Measurements from ENCODE around the gene TRANK1.
"Not testable (repeated sequence)": the region's sequence is repeated elsewhere in the genome, so short reads cannot be mapped to it uniquely, and the experiment has no call there.

TRANK1 gene

DNA sequence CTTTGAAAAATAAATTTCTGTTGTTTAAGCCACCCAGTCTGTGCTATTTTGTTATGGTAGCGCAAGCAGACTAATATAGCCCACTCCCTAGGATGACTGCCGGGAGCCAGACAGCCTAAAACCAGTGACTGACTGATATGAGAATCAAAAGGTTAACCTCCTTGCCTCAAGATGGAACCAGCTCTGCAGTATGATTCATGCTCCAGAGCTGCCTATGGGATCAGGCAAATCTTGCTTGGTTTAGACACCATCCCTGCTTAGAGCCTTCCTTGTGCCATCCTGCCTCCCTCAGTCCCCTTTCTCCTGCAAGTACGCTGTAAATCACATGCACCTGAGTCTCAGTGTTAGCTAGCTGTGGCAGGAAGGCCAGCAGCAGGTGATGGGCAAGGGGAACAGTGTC is 39.3 kb downstream of the TRANK1 start:
- DNase-seq: no peak
- Histone ChIP-seq H3K9ac (ENCODE audit: low read length) (no peak overlapping the region), H3K79me2 (ENCODE audit: low read length) (no peaks in the 10 kb centered on the region), H3K9me3 (replicated peaks; ENCODE audit: insufficient read depth, low read length) (no peaks in the 10 kb centered on the region), H2AFZ (ENCODE audit: low read length) (no peak overlapping the region), H3K27me3 (replicated peaks; ENCODE audit: insufficient read depth, low read length) (no peaks in the 10 kb centered on the region), H3K9me2 (replicated peaks; ENCODE audit: insufficient read depth, low read length) (no peaks in the 10 kb centered on the region), H3F3A (ENCODE audit: insufficient read depth, low read length) (0 out of 2 replicates have a peak, but pooled peaks cover 11% of the 10 kb centered on the region), H3K36me3 (replicated peaks; ENCODE audit: insufficient read depth, low read length) (no peaks in the 10 kb centered on the region), H4K20me1 (ENCODE audit: insufficient read depth, low read length) (no peaks in the 10 kb centered on the region), H3K4me1 (ENCODE audit: low read length) (peaks cover 9% of the 10 kb centered on the region), H3K4me3 (ENCODE audit: low read length) (no peak overlapping the region), H3K27ac (ENCODE audit: low read length) (no peak overlapping the region), H3K4me2 (ENCODE audit: low read depth, low read length) (no peak overlapping the region)
- no peak for TF ChIP-seq EZH2 (optimal IDR thresholded peaks at IDR 0.05; ENCODE audit: low read depth, low read length)

DNA sequence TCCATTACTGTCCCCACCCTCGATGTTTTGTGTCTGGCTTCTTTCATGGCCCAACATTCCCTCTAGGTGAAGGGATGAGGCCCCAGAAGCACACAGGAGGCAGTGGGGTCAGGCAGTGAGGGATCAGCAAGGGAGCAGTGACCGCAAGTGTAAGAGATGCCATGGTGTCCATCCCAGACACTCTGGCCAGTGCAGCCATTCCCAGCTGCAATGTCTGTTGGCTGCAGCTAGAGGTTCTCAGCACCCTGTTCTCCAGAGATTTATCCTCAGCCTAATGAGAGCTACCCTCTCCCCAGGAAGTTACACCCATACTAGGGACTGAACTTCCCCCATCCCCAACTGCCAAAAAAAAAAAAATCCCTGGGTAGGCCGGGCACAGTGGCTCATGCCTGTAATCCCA is 40.2 kb downstream of the TRANK1 start:
- H3K9me2 ChIP-seq (replicated peaks; ENCODE audit: insufficient read depth, low read length): no peaks in the 10 kb centered on the region
- no peaks in the 10 kb centered on the region for H3K9me3 ChIP-seq (replicated peaks; ENCODE audit: insufficient read depth, low read length)
- H3K27me3 ChIP-seq (replicated peaks; ENCODE audit: insufficient read depth, low read length): no peaks in the 10 kb centered on the region
- DNase-seq: no peak
- H3K27ac ChIP-seq (ENCODE audit: low read length): no peak overlapping the region
- H3K79me2 ChIP-seq (ENCODE audit: low read length): no peaks in the 10 kb centered on the region
- no peak for TF ChIP-seq EZH2 (optimal IDR thresholded peaks at IDR 0.05; ENCODE audit: low read depth, low read length)
- TF ChIP-seq, protein P1, sequence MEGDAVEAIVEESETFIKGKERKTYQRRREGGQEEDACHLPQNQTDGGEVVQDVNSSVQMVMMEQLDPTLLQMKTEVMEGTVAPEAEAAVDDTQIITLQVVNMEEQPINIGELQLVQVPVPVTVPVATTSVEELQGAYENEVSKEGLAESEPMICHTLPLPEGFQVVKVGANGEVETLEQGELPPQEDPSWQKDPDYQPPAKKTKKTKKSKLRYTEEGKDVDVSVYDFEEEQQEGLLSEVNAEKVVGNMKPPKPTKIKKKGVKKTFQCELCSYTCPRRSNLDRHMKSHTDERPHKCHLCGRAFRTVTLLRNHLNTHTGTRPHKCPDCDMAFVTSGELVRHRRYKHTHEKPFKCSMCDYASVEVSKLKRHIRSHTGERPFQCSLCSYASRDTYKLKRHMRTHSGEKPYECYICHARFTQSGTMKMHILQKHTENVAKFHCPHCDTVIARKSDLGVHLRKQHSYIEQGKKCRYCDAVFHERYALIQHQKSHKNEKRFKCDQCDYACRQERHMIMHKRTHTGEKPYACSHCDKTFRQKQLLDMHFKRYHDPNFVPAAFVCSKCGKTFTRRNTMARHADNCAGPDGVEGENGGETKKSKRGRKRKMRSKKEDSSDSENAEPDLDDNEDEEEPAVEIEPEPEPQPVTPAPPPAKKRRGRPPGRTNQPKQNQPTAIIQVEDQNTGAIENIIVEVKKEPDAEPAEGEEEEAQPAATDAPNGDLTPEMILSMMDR (IDR thresholded peaks at IDR 0.05; ENCODE audit: low read length): peak; percentile 31
- no peak overlapping the region for H3K4me3 ChIP-seq (ENCODE audit: low read length)
- no peak overlapping the region for H3K9ac ChIP-seq (ENCODE audit: low read length)
- H3K4me1 ChIP-seq (ENCODE audit: low read length): peaks cover 9% of the 10 kb centered on the region
- H3K36me3 ChIP-seq (replicated peaks; ENCODE audit: insufficient read depth, low read length): no peaks in the 10 kb centered on the region
- H3K4me2 ChIP-seq (ENCODE audit: low read depth, low read length): no peak overlapping the region
- H4K20me1 ChIP-seq (ENCODE audit: insufficient read depth, low read length): no peaks in the 10 kb centered on the region
- 0 out of 2 replicates have a peak, but pooled peaks cover 11% of the 10 kb centered on the region for H3F3A ChIP-seq (ENCODE audit: insufficient read depth, low read length)
- H2AFZ ChIP-seq (ENCODE audit: low read length): no peak overlapping the region

DNA sequence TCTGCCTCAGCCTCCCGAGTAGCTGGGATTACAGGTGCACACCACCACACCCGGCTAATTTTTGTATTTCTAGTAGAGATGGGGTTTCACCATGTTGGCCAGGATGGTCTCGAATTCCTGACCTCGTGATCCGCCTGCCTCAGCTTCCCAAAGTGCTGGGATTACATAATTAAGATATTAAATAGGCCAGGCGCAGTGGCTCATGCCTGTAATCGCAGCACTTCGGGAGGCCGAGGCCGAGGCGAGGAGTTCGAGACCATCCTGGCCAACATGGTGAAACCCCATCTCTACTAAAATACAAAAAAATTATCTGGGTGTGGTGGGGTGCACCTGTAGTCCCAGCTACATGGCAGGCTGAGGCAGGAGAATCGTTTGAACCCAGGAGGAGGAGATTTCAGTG is 40.8 kb downstream of the TRANK1 start:
- not testable (repeated sequence) for H3K27ac ChIP-seq (ENCODE audit: low read length); H3K4me3 ChIP-seq (ENCODE audit: low read length); H3K27me3 ChIP-seq (replicated peaks; ENCODE audit: insufficient read depth, low read length); H3K9me3 ChIP-seq (replicated peaks; ENCODE audit: insufficient read depth, low read length); H3K79me2 ChIP-seq (ENCODE audit: low read length); H3K4me2 ChIP-seq (ENCODE audit: low read depth, low read length); DNase-seq; H2AFZ ChIP-seq (ENCODE audit: low read length); H3K4me1 ChIP-seq (ENCODE audit: low read length); H3K9ac ChIP-seq (ENCODE audit: low read length); H3K36me3 ChIP-seq (replicated peaks; ENCODE audit: insufficient read depth, low read length); H3K9me2 ChIP-seq (replicated peaks; ENCODE audit: insufficient read depth, low read length); H4K20me1 ChIP-seq (ENCODE audit: insufficient read depth, low read length)
- H3F3A ChIP-seq (ENCODE audit: insufficient read depth, low read length): 0 out of 2 replicates have a peak, but pooled peaks cover 11% of the 10 kb centered on the region

DNA sequence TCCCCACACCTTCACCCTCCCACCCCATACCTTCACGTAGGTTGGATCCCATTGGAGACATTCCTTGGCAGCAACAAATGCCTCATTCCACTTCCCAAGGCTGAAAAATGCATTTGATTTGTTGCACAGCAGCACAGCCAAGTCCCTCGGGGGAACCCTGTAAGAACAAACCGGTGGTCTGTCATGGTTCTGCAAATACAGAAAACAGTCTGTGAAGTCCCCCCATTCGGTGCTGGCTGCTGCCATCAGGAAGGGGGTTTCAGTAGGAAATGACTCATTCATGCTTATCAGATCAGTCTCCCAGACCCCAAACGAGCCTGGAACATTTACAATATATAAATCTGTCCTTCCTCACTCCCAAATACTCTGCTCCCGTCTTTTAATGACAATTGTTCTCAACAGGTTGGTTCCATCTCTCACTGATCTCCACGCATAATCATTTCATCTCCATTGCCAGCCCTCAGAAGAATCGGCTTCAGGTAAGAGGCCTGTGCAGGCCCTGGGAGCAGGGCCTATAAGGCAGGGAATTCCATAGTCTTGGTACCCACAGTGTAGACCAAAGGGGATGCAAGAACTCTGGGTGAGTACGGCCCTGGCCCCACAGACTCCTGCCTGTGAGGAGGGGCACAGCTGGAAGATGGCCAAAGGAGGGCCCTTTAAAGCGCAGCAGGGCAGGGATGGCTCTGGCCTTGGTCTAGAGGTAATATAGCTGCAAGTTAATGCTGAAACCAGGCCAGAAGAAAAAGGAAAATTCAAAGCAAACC is 41.6 kb downstream of the TRANK1 start:
- no peak overlapping the region for H3K9ac ChIP-seq (ENCODE audit: low read length)
- H2AFZ ChIP-seq (ENCODE audit: low read length): no peak overlapping the region
- no peak overlapping the region for H3K4me3 ChIP-seq (ENCODE audit: low read length)
- no peak overlapping the region for H3K27ac ChIP-seq (ENCODE audit: low read length)
- H3K9me2 ChIP-seq (replicated peaks; ENCODE audit: insufficient read depth, low read length): no peaks in the 10 kb centered on the region
- no peaks in the 10 kb centered on the region for H3K27me3 ChIP-seq (replicated peaks; ENCODE audit: insufficient read depth, low read length)
- H3K79me2 ChIP-seq (ENCODE audit: low read length): no peaks in the 10 kb centered on the region
- no peaks in the 10 kb centered on the region for H3K36me3 ChIP-seq (replicated peaks; ENCODE audit: insufficient read depth, low read length)
- H3K4me2 ChIP-seq (ENCODE audit: low read depth, low read length): no peak overlapping the region
- 0 out of 2 replicates have a peak, but pooled peaks cover 5% of the 10 kb centered on the region for H3F3A ChIP-seq (ENCODE audit: insufficient read depth, low read length)
- H4K20me1 ChIP-seq (ENCODE audit: insufficient read depth, low read length): no peaks in the 10 kb centered on the region
- DNase-seq: no peak
- no peaks in the 10 kb centered on the region for H3K9me3 ChIP-seq (replicated peaks; ENCODE audit: insufficient read depth, low read length)
- no peaks in the 10 kb centered on the region for H3K4me1 ChIP-seq (ENCODE audit: low read length)
- TF ChIP-seq EZH2 (optimal IDR thresholded peaks at IDR 0.05; ENCODE audit: low read depth, low read length): no peak
- TF ChIP-seq, protein P1 (IDR thresholded peaks at IDR 0.05; ENCODE audit: low read length): no peak
- TF ChIP-seq EZH2phosphoT487 (IDR thresholded peaks at IDR 0.05; ENCODE audit: low read length): no peak

Data from MM.1S (cell line).